Epithelial cell of prostate (primary cell): ENCODE results near the gene CXXC4.

ENCODE experiments used
- DNase-seq: peaks from one replicate; pipeline ENCODE4 v3.0.0-alpha.2; 2011; ENCODE audit warnings: low read depth, low spot score
- H3K27ac ChIP-seq: fragments of 450-650 bp; 2 replicates; pipeline ENCODE4 v1.5.1; 2017; ENCODE audit warnings: mild to moderate bottlenecking

Gene CXXC4

DNA sequence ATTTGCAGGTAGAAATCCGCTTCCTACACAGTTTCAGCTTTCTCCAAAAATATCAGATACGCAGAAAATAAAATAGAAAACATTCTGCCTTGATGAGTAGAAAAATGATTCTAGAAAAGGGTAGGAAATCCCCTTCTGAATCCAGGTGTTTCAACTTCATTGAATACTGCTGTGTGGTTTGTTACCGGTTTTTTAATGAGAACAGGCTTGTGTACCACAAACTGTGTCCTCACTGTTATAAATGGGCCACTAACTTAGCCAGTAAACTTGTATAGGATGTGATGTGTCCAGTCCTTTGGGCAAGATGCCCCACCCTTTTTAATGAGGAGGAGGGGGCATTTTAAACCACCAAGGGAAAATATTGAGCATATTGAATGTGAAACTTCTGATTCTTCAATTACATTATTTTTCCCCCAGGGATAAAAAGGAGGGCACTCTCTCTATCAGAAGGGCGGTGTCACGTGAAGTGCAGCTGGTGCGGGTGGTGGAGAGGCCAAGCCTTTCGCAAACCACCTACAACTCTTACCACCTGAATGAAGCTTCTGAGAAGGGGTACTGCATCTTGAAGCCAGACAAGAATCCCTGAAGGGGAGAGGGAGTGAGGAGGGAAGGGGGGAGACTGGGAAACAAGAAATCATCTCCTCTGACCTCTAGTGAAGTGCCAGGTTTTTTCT, 4.5 kb downstream of the CXXC4 start:
- no peak for DNase-seq
- H3K27ac ChIP-seq = no peak overlapping the region

- H3K27ac ChIP-seq = no peak overlapping the region
- no peak for DNase-seq
These were observed 5.0 kb downstream of the CXXC4 start for GRCh38 chr4:104489731-104490095.

DNA sequence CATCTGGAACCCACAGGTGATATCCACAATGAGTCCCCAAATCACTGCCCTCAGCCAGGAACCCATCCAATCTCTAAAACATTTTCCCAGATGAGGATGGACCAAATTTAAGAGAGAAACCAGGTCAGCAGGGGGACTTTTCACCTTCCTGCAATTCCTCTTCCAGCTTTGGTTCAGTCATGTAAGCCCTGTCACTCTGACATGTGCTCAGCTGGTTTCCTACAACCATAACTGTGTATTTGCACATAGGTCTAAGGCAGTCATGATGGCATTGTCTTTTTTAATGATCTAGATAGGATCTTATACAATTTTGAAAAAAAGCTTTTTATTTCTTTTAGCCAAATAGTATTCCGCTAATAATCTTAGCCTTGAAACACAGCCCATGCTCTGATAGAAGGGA, 6.5 kb downstream of the CXXC4 start:
- H3K27ac ChIP-seq = no peak overlapping the region
- no peak for DNase-seq

DNA sequence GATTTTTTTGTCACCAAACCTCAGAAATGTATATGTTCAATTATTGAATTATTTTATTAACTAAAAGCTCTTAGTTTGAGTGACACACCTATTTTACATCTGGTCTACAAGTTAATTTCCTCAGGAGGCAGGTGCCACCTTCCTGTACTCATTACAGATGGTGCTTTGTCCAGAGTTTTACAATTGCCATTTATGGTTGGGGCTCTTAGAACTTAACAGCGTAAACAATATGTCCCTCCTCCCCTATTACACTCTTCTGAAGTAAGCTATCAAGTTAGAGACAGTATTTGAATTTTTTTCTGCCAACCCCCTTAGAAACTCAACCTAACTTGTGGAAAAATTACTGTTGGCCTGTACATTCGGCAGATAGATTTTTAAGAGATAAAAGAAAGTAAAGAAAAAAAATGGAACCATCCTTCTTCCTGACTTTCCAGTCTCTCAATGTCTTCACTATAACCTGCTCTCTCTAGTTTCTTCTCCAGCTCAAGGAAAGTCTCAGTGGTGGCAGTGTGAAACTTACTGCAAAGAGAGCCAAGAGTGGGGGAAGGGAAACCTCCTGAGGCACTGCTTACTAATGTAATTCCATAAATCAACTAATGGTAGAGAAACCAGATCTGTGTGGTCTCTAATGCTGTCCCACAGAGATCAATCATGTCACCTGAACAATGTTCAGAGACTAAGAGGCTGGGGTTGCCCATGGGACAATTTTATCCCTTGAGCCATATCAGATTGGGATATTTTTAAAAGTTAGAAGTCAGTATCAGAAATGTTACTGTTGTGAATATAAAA, 7.8 kb downstream of the CXXC4 start:
- H3K27ac ChIP-seq = no peak overlapping the region
- no peak for DNase-seq

DNA sequence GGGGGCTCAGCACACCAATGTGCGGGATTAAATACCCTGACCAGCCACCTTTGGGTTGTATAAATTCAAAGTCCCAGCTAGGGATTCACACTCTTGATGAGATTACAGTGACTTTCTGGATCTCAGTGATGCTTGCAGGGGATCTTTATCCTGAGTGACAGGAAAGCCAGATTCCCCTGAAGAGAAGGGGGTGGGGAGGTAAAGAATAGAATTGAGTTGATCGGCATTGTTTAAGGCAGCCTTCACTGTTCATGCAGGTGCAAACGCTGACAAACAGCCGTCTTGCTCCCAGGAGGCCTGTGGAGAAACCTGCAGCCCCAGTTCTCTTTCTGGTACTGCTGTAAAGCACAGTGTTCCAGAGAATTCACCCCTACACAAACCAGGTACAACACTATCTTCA, 19.0 kb downstream of the CXXC4 start:
- no peak overlapping the region for H3K27ac ChIP-seq
- DNase-seq = no peak

DNA sequence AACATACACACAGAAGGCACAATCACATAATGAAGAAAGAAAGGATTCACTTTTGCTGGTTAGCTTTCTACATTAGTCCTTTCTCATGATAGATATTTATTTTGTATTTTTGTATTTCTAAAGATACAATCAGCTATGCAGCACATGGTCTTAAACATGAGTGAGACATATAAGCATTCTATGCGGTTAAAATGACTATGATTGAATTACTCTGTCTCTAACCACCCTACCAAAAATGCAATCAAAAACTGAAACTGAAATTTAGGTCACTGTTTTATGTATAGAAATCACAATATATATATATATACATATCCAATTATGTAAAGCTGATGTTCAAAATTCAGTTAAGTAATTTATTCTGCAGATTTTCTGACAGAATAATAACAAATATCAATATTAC, 21.9 kb downstream of the CXXC4 start:
- H3K27ac ChIP-seq = no peak overlapping the region
- DNase-seq = no peak

DNA sequence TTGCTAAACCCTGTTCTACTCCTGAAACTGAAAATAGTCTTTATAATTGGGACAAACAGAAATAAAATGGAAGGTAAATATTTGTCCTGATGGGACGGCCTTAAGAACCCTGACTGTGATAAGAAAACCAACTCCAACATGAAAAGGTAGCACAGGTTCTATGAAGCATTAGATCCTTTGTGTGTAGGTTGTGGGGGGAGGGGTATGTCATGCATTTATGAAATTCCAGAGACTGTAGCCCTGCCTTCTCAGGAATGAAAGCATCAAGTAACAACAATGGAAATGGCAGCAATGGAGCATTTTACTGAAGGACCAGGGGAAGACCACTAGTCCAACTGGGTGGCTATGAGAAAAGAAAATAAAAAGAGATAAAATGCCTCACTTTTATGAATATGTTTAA, 23.9 kb downstream of the CXXC4 start:
- no peak overlapping the region for H3K27ac ChIP-seq
- DNase-seq = no peak

DNA sequence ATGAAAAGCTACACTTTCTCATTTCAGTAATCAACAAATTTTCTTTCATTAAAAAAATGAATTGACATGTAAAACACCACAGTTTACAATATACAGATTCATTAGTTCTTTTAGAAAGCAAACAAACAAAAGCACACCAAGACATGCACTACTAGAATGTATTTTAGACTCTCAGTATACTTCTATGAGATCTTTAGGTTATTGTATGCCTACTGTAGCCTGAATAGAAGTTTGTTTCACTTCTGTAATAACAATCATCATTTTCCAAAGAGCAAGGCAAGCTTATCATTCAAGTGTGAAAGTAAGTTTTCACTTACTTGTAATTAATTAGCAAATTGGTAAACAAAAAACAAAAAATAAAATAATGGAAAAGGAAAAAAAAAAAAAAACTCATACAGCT, 24.9 kb downstream of the CXXC4 start:
- no peak overlapping the region for H3K27ac ChIP-seq
- DNase-seq = no peak

- no peak overlapping the region for H3K27ac ChIP-seq
- DNase-seq = no peak
These were observed 29.1 kb downstream of the CXXC4 start for GRCh38 chr4:104465619-104466018.

GRCh38 chr4:104465201-104465600, 29.5 kb downstream of the CXXC4 start:
- H3K27ac ChIP-seq = no peak overlapping the region
- no peak for DNase-seq

DNA sequence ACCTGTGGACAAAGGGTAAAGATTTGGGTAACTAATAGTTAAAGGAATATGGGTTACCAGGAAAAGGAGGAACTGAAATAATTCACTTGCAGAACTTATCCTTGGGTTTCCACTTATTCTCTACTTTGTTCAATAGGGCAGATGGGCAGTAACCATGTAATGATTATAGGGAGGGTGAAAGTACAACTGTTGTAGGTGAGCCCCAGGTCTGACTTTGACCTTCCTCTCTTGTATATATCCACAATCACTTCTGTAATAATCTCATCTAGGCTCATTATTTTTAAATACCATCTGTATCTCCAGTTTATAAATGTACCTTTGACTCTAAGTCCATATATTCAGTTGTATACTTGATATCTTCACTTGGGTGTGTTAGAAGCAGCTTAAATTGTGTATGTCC, 32.1 kb downstream of the CXXC4 start:
- no peak for DNase-seq
- no peak overlapping the region for H3K27ac ChIP-seq

- no peak for DNase-seq
- H3K27ac ChIP-seq = no peak overlapping the region
These were observed 37.2 kb downstream of the CXXC4 start for GRCh38 chr4:104457308-104457981.

DNA sequence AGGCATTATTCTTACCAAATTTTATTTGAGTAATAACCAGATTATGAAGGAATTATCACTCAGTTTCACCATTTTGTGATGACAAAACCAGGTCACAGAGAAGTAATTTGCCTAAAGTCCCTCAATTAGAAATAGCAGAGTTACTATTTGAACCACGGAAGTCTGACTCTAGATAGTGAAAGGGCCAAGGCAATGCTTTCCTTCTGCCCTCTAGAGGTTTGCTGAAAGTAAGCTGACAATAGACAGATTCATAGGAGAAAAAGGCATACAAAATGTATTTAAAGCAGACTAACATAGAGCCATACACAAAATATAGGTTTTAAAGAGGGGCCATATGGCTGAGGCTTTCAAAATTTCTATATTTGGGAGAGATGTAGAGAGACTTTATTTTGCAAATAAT, 43.1 kb downstream of the CXXC4 start:
- H3K27ac ChIP-seq = no peak overlapping the region
- DNase-seq = no peak

GRCh38 chr4:104449537-104449936, 45.2 kb downstream of the CXXC4 start:
- no peak for DNase-seq
- H3K27ac ChIP-seq = no peak overlapping the region

DNA sequence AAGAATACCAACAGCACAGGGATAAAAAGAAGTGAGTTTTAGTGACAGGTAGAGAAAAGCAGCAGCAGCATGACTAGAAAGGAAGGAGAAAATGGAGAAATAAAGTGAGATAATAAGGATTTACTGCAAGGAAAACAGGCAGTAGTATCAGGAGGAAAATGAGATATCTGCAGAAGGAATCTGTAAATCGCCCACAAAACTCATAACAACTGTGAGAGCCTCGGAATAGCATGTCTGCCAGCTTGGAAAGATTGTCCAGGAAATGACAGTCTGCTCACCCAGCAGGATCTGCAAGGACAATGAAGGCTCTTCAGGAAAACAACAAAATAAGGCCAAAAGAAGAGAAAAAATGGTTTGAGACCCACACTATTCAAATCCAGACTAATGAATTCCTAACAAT, 47.4 kb downstream of the CXXC4 start:
- DNase-seq = no peak
- no peak overlapping the region for H3K27ac ChIP-seq

DNA sequence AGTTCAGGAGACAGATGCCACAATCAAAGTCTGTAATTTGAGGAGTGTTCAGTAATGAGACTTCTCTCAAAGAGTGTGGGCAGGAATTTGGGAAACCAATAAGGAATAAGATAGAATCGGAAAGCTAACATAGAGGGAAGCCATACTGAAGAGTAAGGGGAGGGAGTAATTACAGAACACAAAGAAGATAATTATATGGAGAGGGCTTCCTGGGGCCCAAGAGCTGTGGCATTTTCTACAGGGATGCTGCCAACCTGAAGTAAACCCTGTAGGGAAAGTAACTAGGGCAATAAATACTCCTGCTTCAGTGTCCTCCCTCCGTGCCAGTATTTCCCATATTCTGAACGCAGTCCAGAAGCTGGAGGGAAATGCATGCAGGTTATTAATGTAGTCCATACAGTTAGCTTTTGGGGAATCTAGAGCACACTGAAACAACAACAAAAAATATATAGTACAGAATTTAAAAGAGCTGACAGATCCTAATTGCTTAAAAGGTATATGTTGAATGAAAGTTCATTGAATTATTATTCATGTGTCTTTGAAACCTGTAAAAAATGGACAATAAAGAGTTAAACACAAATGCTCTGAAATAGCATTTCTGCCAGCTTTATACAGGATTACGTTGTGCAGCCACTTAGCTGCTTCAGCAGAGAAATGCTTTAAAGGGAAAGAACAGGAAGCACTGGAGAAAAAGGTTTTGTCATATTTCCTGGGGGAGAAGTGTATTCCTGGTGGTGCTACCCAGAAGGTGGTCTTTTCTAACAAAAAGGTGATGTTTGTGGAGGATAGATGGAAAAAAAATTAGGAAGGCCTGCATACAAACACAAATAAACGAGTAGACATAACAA, 48.0 kb downstream of the CXXC4 start:
- DNase-seq = no peak
- H3K27ac ChIP-seq = no peak overlapping the region

- no peak overlapping the region for H3K27ac ChIP-seq
- no peak for DNase-seq
These were observed 50.0 kb downstream of the CXXC4 start for GRCh38 chr4:104444685-104445084.

GRCh38 chr4:104436542-104436941, 58.2 kb downstream of the CXXC4 start:
- no peak overlapping the region for H3K27ac ChIP-seq
- DNase-seq = no peak

DNA sequence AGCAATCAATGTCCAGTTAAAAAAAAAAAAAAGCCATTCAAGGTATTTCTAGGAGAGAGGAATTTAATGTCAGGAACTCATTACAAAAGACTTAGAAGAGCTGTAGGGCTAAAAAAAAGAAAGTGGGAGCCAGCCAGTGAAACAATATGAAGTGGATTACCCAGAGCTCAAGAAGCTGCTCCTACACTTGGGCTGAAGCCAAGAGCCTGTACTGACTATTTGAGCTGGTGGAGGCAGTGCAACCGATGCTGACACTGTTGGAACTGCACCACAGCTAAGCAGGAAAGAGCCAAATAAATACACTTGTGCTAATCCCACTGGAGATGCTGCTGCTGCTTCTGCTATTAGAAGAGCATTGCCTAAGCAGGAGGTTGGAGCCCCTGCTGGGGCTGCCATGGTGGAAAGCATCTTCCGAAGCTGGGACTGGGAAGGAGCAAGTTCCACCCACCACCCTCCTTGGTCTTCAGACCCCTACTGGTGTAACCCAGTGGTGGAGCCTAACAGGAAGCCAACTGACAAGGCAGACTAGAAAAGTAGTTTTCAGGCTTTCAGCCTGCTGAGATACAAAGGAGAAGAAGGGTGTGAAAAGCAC, 65.4 kb downstream of the CXXC4 start:
- no peak overlapping the region for H3K27ac ChIP-seq
- no peak for DNase-seq

DNA sequence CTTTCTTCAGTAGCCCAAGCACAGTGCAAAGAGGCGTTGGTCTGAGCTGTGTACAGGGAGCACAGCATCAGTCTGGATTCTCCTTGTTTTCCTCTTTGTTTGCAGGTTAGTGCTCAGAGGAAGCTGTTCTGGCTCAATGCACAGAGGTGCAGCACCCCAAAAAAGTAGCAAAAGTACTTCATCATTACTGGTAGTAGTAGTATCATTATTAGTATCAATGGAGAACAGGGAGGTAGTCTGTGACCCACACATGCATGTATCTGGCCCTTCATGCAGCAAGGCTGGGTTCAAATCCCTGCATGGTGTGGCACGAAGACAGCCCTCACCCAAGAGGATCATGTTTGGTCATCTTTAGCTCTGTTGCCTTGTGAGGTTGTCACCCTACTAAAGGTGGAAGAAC, 68.7 kb downstream of the CXXC4 start:
- no peak overlapping the region for H3K27ac ChIP-seq
- DNase-seq = no peak
